MM.1S (cell line): ENCODE results near the gene SLC44A5.

Experiments used
- DNase-seq: peaks from one replicate; pipeline ENCODE4 v3.0.0-alpha.2; 2015
- H2AFZ ChIP-seq: fragments of 300-600 bp; sonication (generic); 2 replicates; pipeline ENCODE4 v1.6.0; 2016; ENCODE audit warnings: antibody characterized with exemption, low read length
- H3F3A ChIP-seq: fragments of 300-600 bp; sonication (generic); 2 replicates; pipeline ENCODE4 v1.6.1; 2016; ENCODE audit warnings: mild to moderate bottlenecking, antibody characterized with exemption, low read length, moderate library complexity, mixed read lengths; ENCODE audit not compliant: insufficient read depth
- H3K27ac ChIP-seq: fragments of 300-600 bp; sonication (generic); 2 replicates; pipeline ENCODE4 v1.5.1; 2016; ENCODE audit warnings: mild to moderate bottlenecking, low read length
- H3K27me3 ChIP-seq: fragments of 300-600 bp; sonication (generic); replicated peaks from 2 replicates; pipeline ENCODE4 v1.6.0; 2016; ENCODE audit warnings: low read length; ENCODE audit not compliant: insufficient read depth
- H3K36me3 ChIP-seq: fragments of 300-600 bp; sonication (generic); replicated peaks from 2 replicates; pipeline ENCODE4 v1.6.1; 2016; ENCODE audit warnings: mild to moderate bottlenecking, low read length, mixed read lengths; ENCODE audit not compliant: insufficient read depth
- H3K4me1 ChIP-seq: fragments of 300-600 bp; sonication (generic); 2 replicates; pipeline ENCODE4 v1.6.1; 2016; ENCODE audit warnings: low read length, mixed read lengths
- H3K4me2 ChIP-seq: fragments of 300-600 bp; sonication (generic); 2 replicates; pipeline ENCODE4 v1.6.0; 2016; ENCODE audit warnings: low read depth, low read length
- H3K4me3 ChIP-seq: fragments of 300-600 bp; sonication (generic); 2 replicates; pipeline ENCODE4 v1.5.1; 2016; ENCODE audit warnings: low read length, mixed read lengths
- H3K79me2 ChIP-seq: fragments of 300-600 bp; sonication (generic); 2 replicates; pipeline ENCODE4 v1.6.1; 2016; ENCODE audit warnings: mixed run types, low read length, mixed read lengths
- H3K9ac ChIP-seq: fragments of 300-600 bp; sonication (generic); 2 replicates; pipeline ENCODE4 v1.6.1; 2016; ENCODE audit warnings: low read length, mixed read lengths
- H3K9me2 ChIP-seq: fragments of 300-600 bp; sonication (generic); replicated peaks from 2 replicates; pipeline ENCODE4 v1.6.1; 2016; ENCODE audit warnings: mild to moderate bottlenecking, low read length, mixed read lengths; ENCODE audit not compliant: insufficient read depth
- H3K9me3 ChIP-seq: fragments of 300-600 bp; sonication (generic); replicated peaks from 2 replicates; pipeline ENCODE4 v1.6.1; 2016; ENCODE audit warnings: mild to moderate bottlenecking, low read length, mixed read lengths; ENCODE audit not compliant: insufficient read depth
- H4K20me1 ChIP-seq: fragments of 300-600 bp; sonication (generic); 2 replicates; pipeline ENCODE4 v1.6.1; 2016; ENCODE audit warnings: mild to moderate bottlenecking, low read length, moderate library complexity, mixed read lengths; ENCODE audit not compliant: insufficient read depth
- CTCF ChIP-seq: fragments of 300-600 bp; sonication (generic); IDR thresholded peaks from 2 replicates; pipeline ENCODE4 v1.5.1; 2016; ENCODE audit warnings: antibody characterized with exemption, low read length, mixed read lengths
- EZH2 ChIP-seq: fragments of 300-600 bp; sonication (generic); optimal IDR thresholded peaks from 2 replicates; pipeline ENCODE3; 2017; ENCODE audit warnings: low read depth, mild to moderate bottlenecking, antibody characterized with exemption, low read length, mixed read lengths
- EZH2phosphoT487 ChIP-seq: fragments of 300-600 bp; sonication (generic); IDR thresholded peaks from 2 replicates; pipeline ENCODE4 v1.6.1; 2018; ENCODE audit warnings: antibody characterized with exemption, low read length

Gene SLC44A5

GRCh38 chr1:75575837-75576236 lies 35.1 kb downstream of the SLC44A5 start:
- Histone ChIP-seq H3K9ac (no peak overlapping the region), H3K36me3 (no peaks in the 10 kb centered on the region), H3K27me3 (no peaks in the 10 kb centered on the region), H3F3A (no peaks in the 10 kb centered on the region), H3K4me1 (no peaks in the 10 kb centered on the region), H3K9me2 (no peaks in the 10 kb centered on the region), H4K20me1 (no peaks in the 10 kb centered on the region), H3K4me2 (no peak overlapping the region), H3K9me3 (no peaks in the 10 kb centered on the region), H3K79me2 (no peaks in the 10 kb centered on the region), H3K4me3 (no peak overlapping the region), H2AFZ (no peak overlapping the region), H3K27ac (no peak overlapping the region)
- DNase-seq: no peak
- TF ChIP-seq CTCF: no peak
- no peak for TF ChIP-seq EZH2phosphoT487
- no peak for TF ChIP-seq EZH2

GRCh38 chr1:75567191-75567590 lies 43.7 kb downstream of the SLC44A5 start:
- H3K4me1 ChIP-seq: no peaks in the 10 kb centered on the region
- H3F3A ChIP-seq: no peaks in the 10 kb centered on the region
- H3K27me3 ChIP-seq: no peaks in the 10 kb centered on the region
- no peak for DNase-seq
- H3K9me2 ChIP-seq: no peaks in the 10 kb centered on the region
- no peak for TF ChIP-seq EZH2phosphoT487
- no peak for TF ChIP-seq EZH2
- TF ChIP-seq CTCF: no peak
- no peaks in the 10 kb centered on the region for H3K36me3 ChIP-seq
- no peak overlapping the region for H3K4me3 ChIP-seq
- H3K27ac ChIP-seq: no peak overlapping the region
- H2AFZ ChIP-seq: no peak overlapping the region
- no peaks in the 10 kb centered on the region for H4K20me1 ChIP-seq
- no peaks in the 10 kb centered on the region for H3K9me3 ChIP-seq
- no peak overlapping the region for H3K4me2 ChIP-seq
- H3K79me2 ChIP-seq: no peaks in the 10 kb centered on the region
- H3K9ac ChIP-seq: no peak overlapping the region

GRCh38 chr1:75559800-75560199 lies 51.1 kb downstream of the SLC44A5 start:
- Histone ChIP-seq H3K4me1 (no peaks in the 10 kb centered on the region), H4K20me1 (no peaks in the 10 kb centered on the region), H3K27me3 (no peaks in the 10 kb centered on the region), H3K9ac (no peak overlapping the region), H3K27ac (no peak overlapping the region), H3K9me2 (no peaks in the 10 kb centered on the region), H2AFZ (no peak overlapping the region), H3K79me2 (no peaks in the 10 kb centered on the region), H3K36me3 (no peaks in the 10 kb centered on the region), H3F3A (no peaks in the 10 kb centered on the region), H3K4me2 (no peak overlapping the region), H3K4me3 (no peak overlapping the region), H3K9me3 (no peaks in the 10 kb centered on the region)
- no peak for DNase-seq
- TF ChIP-seq EZH2phosphoT487: no peak
- no peak for TF ChIP-seq EZH2
- no peak for TF ChIP-seq CTCF
